HG03039 (cell line): ENCODE measurements around the gene DNAJC13.

ENCODE experiments used
- ATAC-seq: cut with Tn5 transposase; IDR thresholded peaks from one replicate; pipeline ENCODE4 v1.9.1; 2021; ENCODE audit warnings: mild to moderate bottlenecking, moderate library complexity; ENCODE audit not compliant: unreplicated experiment

DNAJC13 gene

DNA sequence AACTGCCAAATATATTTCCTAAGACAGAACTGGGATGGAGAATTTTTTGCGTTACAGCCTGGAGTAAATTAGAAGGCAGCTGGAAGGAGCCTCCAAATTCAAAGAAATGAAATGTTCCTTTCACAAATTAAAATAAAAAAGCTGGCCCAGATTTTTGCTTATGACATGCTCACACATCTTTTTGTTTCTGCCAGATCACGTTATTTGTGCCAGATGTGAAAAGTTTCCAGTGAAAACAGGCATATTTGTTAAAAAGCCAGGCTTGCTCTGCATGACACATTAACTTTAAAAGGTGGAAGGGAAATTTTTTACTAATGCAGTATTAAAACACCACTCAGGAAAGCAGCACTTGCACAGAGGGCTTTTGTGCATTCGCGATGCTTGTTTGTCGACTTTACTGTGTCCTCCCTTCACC lies 156.5 kb downstream of the DNAJC13 start:
- ATAC-seq = no peak

DNA sequence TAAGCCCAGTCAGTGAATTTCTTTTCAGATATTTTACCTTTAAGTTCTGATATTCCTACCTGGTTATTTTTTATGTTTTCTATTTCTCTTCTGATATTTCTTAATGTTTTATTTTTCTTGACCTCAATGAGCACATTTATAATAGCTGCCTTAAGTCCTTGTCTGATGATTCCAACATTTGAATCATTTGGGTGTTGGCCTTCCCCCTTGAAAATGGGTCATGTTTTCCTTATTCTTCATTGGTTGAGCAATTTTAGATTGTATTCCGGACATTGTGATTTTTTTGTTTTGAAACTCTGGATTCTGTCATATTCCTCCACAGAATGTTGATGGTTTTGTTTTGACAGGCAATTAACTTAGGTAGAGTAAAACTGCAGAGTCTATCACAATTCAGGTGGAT lies 170.1 kb downstream of the DNAJC13 start:
- no peak for ATAC-seq
